ENCODE measurements around the gene INIP. TPM values are rescaled to one million over a fixed set of nuclear protein-coding genes. Genes with fewer than 3 reads are reported as not detected.
"Not testable (repeated sequence)": the region's sequence is repeated elsewhere in the genome, so short reads cannot be mapped to it uniquely, and the experiment has no call there.

The INIP gene
- total RNA-seq, 1 experiment from 2014 or later: 26.6 TPM

DNA sequence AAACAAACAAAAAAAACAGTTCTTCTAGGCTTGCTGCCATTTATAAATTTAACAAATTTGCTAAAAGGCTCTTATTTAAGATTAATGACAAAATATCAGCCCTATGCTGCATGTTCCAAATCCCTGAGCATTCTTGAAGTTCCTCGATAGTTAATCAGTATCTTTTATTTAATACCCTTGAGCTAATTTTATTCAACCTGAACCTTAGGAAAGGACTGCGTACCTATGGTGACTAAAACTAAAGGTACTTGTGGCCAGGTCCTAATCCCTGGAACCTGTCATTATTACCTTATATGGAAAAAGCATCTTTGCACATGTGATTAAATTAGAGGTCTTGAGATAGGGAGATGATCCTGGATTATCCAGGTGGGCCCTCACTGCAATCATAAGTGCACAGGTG, 10.5 kb upstream of the INIP start:
- Histone ChIP-seq H3K36me3 (ENCODE audit: insufficient read depth, low read length, poor library complexity, severe bottlenecking) (no peaks in the 10 kb centered on the region), H3K4me1 (ENCODE audit: insufficient read depth, low read length, poor library complexity, severe bottlenecking) (no peaks in the 10 kb centered on the region), H3K27ac (ENCODE audit: low read depth, low read length, poor library complexity, severe bottlenecking) (no peak overlapping the region), H3K27me3 (replicated peaks; ENCODE audit: insufficient read depth, low read depth, low read length, poor library complexity) (no peaks in the 10 kb centered on the region), H3K4me3 (ENCODE audit: low read depth, low read length, poor library complexity, severe bottlenecking) (no peak overlapping the region), H3K9me3 (ENCODE audit: low read depth, low read length, poor library complexity, severe bottlenecking) (no peaks in the 10 kb centered on the region)
- no TSS peak for BruUV-seq (replicated peaks)
- no peak for TF ChIP-seq EZH2 (IDR thresholded peaks at IDR 0.05; ENCODE audit: borderline replicate concordance, low read depth, low read length, poor library complexity, severe bottlenecking)
- TF ChIP-seq, protein P1, sequence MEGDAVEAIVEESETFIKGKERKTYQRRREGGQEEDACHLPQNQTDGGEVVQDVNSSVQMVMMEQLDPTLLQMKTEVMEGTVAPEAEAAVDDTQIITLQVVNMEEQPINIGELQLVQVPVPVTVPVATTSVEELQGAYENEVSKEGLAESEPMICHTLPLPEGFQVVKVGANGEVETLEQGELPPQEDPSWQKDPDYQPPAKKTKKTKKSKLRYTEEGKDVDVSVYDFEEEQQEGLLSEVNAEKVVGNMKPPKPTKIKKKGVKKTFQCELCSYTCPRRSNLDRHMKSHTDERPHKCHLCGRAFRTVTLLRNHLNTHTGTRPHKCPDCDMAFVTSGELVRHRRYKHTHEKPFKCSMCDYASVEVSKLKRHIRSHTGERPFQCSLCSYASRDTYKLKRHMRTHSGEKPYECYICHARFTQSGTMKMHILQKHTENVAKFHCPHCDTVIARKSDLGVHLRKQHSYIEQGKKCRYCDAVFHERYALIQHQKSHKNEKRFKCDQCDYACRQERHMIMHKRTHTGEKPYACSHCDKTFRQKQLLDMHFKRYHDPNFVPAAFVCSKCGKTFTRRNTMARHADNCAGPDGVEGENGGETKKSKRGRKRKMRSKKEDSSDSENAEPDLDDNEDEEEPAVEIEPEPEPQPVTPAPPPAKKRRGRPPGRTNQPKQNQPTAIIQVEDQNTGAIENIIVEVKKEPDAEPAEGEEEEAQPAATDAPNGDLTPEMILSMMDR (conservative IDR thresholded peaks at IDR 0.05; ENCODE audit: low read depth, low read length): no peak
- intact Hi-C loops (cut with micrococcal nuclease; ENCODE audit: unreplicated experiment): no loop called here
- DNase-seq (ENCODE audit: low spot score): no peak
- CTCF ChIA-PET: no interaction called here
- POLR2A ChIA-PET (ENCODE audit: low non-redundant PET): no interaction called here

DNA sequence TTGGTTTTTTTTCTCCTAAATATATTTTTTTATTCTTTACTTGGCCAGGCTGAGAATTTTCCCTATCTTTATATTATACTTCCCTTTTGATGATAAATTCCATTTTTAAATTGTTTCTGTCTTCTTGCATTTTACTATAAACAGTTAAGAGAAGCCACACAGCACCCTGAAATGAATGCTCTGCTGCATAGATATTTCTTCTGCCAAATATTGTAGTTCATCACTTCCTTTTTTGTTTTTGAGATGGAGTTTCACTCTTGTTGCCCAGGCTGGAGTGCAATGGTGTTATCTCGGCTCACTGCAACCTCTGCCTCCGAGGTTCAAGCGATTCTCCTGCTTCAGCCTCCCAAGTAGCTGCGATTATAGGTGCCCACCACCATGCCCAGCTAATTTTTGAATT, 8.5 kb upstream of the INIP start:
- BruUV-seq (replicated peaks): no TSS peak
- H3K36me3 ChIP-seq (ENCODE audit: insufficient read depth, low read length, poor library complexity, severe bottlenecking): no peaks in the 10 kb centered on the region
- H3K27ac ChIP-seq (ENCODE audit: low read depth, low read length, poor library complexity, severe bottlenecking): no peak overlapping the region
- H3K27me3 ChIP-seq (replicated peaks; ENCODE audit: insufficient read depth, low read depth, low read length, poor library complexity): no peaks in the 10 kb centered on the region
- H3K4me3 ChIP-seq (ENCODE audit: low read depth, low read length, poor library complexity, severe bottlenecking): no peak overlapping the region
- ChIA-PET CTCF (no interaction called here), POLR2A (ENCODE audit: low non-redundant PET) (interaction anchor here (0.7 kb wide), 1 partner anchor 109 kb away, joined by 3 read pairs; no protein-coding TSS in a partner anchor)
- intact Hi-C loops (cut with micrococcal nuclease; ENCODE audit: unreplicated experiment): no loop called here
- TF ChIP-seq, protein P1 (conservative IDR thresholded peaks at IDR 0.05; ENCODE audit: low read depth, low read length): no peak
- TF ChIP-seq EZH2 (IDR thresholded peaks at IDR 0.05; ENCODE audit: borderline replicate concordance, low read depth, low read length, poor library complexity, severe bottlenecking): no peak
- H3K4me1 ChIP-seq (ENCODE audit: insufficient read depth, low read length, poor library complexity, severe bottlenecking): no peaks in the 10 kb centered on the region
- H3K9me3 ChIP-seq (ENCODE audit: low read depth, low read length, poor library complexity, severe bottlenecking): no peaks in the 10 kb centered on the region
- no peak for DNase-seq (ENCODE audit: low spot score)

GRCh38 chr9:112725961-112726360, 8.0 kb upstream of the INIP start:
- H3K36me3 ChIP-seq (ENCODE audit: insufficient read depth, low read length, poor library complexity, severe bottlenecking): no peaks in the 10 kb centered on the region
- DNase-seq (ENCODE audit: low spot score): no peak
- H3K27ac ChIP-seq (ENCODE audit: low read depth, low read length, poor library complexity, severe bottlenecking): no peak overlapping the region
- no peak for TF ChIP-seq EZH2 (IDR thresholded peaks at IDR 0.05; ENCODE audit: borderline replicate concordance, low read depth, low read length, poor library complexity, severe bottlenecking)
- TF ChIP-seq, protein P1 (conservative IDR thresholded peaks at IDR 0.05; ENCODE audit: low read depth, low read length): no peak
- intact Hi-C loops (cut with micrococcal nuclease; ENCODE audit: unreplicated experiment): no loop called here
- no peak overlapping the region for H3K4me3 ChIP-seq (ENCODE audit: low read depth, low read length, poor library complexity, severe bottlenecking)
- POLR2A ChIA-PET (ENCODE audit: low non-redundant PET): no interaction called here
- no peaks in the 10 kb centered on the region for H3K27me3 ChIP-seq (replicated peaks; ENCODE audit: insufficient read depth, low read depth, low read length, poor library complexity)
- CTCF ChIA-PET: no interaction called here
- H3K4me1 ChIP-seq (ENCODE audit: insufficient read depth, low read length, poor library complexity, severe bottlenecking): no peaks in the 10 kb centered on the region
- no peaks in the 10 kb centered on the region for H3K9me3 ChIP-seq (ENCODE audit: low read depth, low read length, poor library complexity, severe bottlenecking)
- BruUV-seq (replicated peaks): no TSS peak

- CTCF ChIA-PET; H3K4me3 ChIP-seq (ENCODE audit: low read depth, low read length, poor library complexity, severe bottlenecking); DNase-seq (ENCODE audit: low spot score); H3K27ac ChIP-seq (ENCODE audit: low read depth, low read length, poor library complexity, severe bottlenecking); H3K36me3 ChIP-seq (ENCODE audit: insufficient read depth, low read length, poor library complexity, severe bottlenecking); H3K9me3 ChIP-seq (ENCODE audit: low read depth, low read length, poor library complexity, severe bottlenecking); intact Hi-C loops (cut with micrococcal nuclease; ENCODE audit: unreplicated experiment); BruUV-seq (replicated peaks); POLR2A ChIA-PET (ENCODE audit: low non-redundant PET); H3K27me3 ChIP-seq (replicated peaks; ENCODE audit: insufficient read depth, low read depth, low read length, poor library complexity): not testable (repeated sequence)
- H3K4me1 ChIP-seq (ENCODE audit: insufficient read depth, low read length, poor library complexity, severe bottlenecking): peaks cover 14% of the 10 kb centered on the region
Observed at GRCh38 chr9:112722749-112723148, 4.8 kb upstream of the INIP start.

Data from A673 (cell line).